ENCODE measurements around the gene RNASE1. TPM values are rescaled to one million over a fixed set of nuclear protein-coding genes. Genes with fewer than 3 reads are reported as not detected.

RNASE1 gene
- polyA plus RNA-seq, 1 donor (not counting 4 experiments of a cell fraction or from before 2014, with no cell fraction given), result 0.09 TPM

DNA sequence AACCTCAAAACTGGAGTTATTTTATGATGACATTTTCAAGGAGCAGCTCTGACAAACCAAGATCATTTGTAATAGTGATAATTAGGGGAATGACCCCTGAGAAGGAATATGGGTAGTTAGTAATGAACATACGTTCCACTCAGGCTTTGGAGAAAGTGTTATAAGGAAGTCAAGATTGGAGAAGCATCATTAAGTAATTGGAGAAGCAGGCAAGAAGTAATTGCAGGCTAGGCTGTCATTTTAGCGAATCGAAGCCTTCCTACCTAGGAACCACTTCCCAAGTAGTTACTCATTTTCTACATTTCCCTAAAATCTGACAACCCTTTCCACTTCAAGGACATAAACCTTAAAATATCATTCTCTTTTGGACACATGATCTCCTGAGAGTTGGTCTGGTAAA is 33.2 kb downstream of the RNASE1 start:
- no peak overlapping the region for H3K4me3 ChIP-seq (ENCODE audit: control insufficient read depth in 2 of 3, extremely low read depth in 1 of 3, insufficient read depth in 2 of 3, low read depth in 1 of 3, low read length in 3 of 3)
- H3K79me2 ChIP-seq (ENCODE audit: control insufficient read depth, insufficient read depth, low read length), result no peaks in the 10 kb centered on the region
- H3K4me1 ChIP-seq (ENCODE audit: control insufficient read depth, extremely low read depth, insufficient read depth, low read length), result no peaks in the 10 kb centered on the region
- no peak overlapping the region for H3K9ac ChIP-seq (ENCODE audit: control insufficient read depth, extremely low read depth, insufficient read depth, low read length)
- no peaks in the 10 kb centered on the region for H3K36me3 ChIP-seq (ENCODE audit: control insufficient read depth in 2 of 2, extremely low read depth in 1 of 2, insufficient read depth in 2 of 2, low read length in 2 of 2)
- H3K4me2 ChIP-seq (ENCODE audit: control insufficient read depth, extremely low read depth, insufficient read depth, low read depth, low read length), result no peak overlapping the region
- no peaks in the 10 kb centered on the region for H3K27me3 ChIP-seq (ENCODE audit: control insufficient read depth, extremely low read depth, insufficient read depth, low read length)
- dilution Hi-C loops (cut with MboI; ENCODE audit: extremely low pct_ligation_motif_present, low sequenced_read_pairs), result no loop called here
- TF ChIP-seq, protein P1, sequence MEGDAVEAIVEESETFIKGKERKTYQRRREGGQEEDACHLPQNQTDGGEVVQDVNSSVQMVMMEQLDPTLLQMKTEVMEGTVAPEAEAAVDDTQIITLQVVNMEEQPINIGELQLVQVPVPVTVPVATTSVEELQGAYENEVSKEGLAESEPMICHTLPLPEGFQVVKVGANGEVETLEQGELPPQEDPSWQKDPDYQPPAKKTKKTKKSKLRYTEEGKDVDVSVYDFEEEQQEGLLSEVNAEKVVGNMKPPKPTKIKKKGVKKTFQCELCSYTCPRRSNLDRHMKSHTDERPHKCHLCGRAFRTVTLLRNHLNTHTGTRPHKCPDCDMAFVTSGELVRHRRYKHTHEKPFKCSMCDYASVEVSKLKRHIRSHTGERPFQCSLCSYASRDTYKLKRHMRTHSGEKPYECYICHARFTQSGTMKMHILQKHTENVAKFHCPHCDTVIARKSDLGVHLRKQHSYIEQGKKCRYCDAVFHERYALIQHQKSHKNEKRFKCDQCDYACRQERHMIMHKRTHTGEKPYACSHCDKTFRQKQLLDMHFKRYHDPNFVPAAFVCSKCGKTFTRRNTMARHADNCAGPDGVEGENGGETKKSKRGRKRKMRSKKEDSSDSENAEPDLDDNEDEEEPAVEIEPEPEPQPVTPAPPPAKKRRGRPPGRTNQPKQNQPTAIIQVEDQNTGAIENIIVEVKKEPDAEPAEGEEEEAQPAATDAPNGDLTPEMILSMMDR (optimal IDR thresholded peaks at IDR 0.05 in 1 of 3, IDR thresholded peaks at IDR 0.05 in 1 of 3, conservative IDR thresholded peaks at IDR 0.05 in 1 of 3; ENCODE audit: extremely low read depth in 1 of 3, insufficient read depth in 2 of 3, low read length in 3 of 3), result no peak
- no peak for TF ChIP-seq EZH2 (IDR thresholded peaks at IDR 0.05; ENCODE audit: low read length)
- H3K9me3 ChIP-seq (ENCODE audit: control insufficient read depth, low read depth, low read length), result no peaks in the 10 kb centered on the region
- FAIRE-seq (no peak), DNase-seq (ENCODE audit: low read depth, low spot score) (no peak)
- no peak overlapping the region for H2AFZ ChIP-seq (ENCODE audit: control insufficient read depth, low read length)
- H4K20me1 ChIP-seq (ENCODE audit: control insufficient read depth, extremely low read depth, insufficient read depth, low read length), result no peaks in the 10 kb centered on the region
- no peak overlapping the region for H3K27ac ChIP-seq (ENCODE audit: control insufficient read depth, insufficient read depth, low read length)
- no peaks in the 10 kb centered on the region for H3K9me1 ChIP-seq (ENCODE audit: control insufficient read depth, extremely low read depth, insufficient read depth, low read length)

DNA sequence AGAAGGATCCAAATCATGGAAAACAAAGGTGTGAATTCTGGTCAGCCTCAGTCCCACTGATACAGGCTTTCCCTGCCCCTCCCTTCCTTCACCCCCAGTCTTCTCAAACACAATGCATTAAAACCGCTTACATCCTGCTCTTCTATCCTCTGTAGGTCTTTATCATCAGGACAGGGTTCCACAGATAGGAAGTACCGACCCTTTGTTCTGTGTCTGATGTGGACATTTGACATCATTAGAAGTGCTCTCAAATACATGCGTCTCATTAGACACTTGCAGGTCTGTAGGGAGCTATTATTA is 34.1 kb downstream of the RNASE1 start:
- no peak overlapping the region for H3K4me2 ChIP-seq (ENCODE audit: control insufficient read depth, extremely low read depth, insufficient read depth, low read depth, low read length)
- H3K9me3 ChIP-seq (ENCODE audit: control insufficient read depth, low read depth, low read length), result no peaks in the 10 kb centered on the region
- no peaks in the 10 kb centered on the region for H3K9me1 ChIP-seq (ENCODE audit: control insufficient read depth, extremely low read depth, insufficient read depth, low read length)
- no peaks in the 10 kb centered on the region for H3K79me2 ChIP-seq (ENCODE audit: control insufficient read depth, insufficient read depth, low read length)
- FAIRE-seq (no peak), DNase-seq (ENCODE audit: low read depth, low spot score) (no peak)
- H3K36me3 ChIP-seq (ENCODE audit: control insufficient read depth in 2 of 2, extremely low read depth in 1 of 2, insufficient read depth in 2 of 2, low read length in 2 of 2), result no peaks in the 10 kb centered on the region
- no peak overlapping the region for H2AFZ ChIP-seq (ENCODE audit: control insufficient read depth, low read length)
- H4K20me1 ChIP-seq (ENCODE audit: control insufficient read depth, extremely low read depth, insufficient read depth, low read length), result no peaks in the 10 kb centered on the region
- H3K9ac ChIP-seq (ENCODE audit: control insufficient read depth, extremely low read depth, insufficient read depth, low read length), result no peak overlapping the region
- no peaks in the 10 kb centered on the region for H3K4me1 ChIP-seq (ENCODE audit: control insufficient read depth, extremely low read depth, insufficient read depth, low read length)
- H3K4me3 ChIP-seq (ENCODE audit: control insufficient read depth in 2 of 3, extremely low read depth in 1 of 3, insufficient read depth in 2 of 3, low read depth in 1 of 3, low read length in 3 of 3), result no peak overlapping the region
- dilution Hi-C loops (cut with MboI; ENCODE audit: extremely low pct_ligation_motif_present, low sequenced_read_pairs), result no loop called here
- H3K27ac ChIP-seq (ENCODE audit: control insufficient read depth, insufficient read depth, low read length), result no peak overlapping the region
- TF ChIP-seq, protein P1 (optimal IDR thresholded peaks at IDR 0.05 in 1 of 3, IDR thresholded peaks at IDR 0.05 in 1 of 3, conservative IDR thresholded peaks at IDR 0.05 in 1 of 3; ENCODE audit: extremely low read depth in 1 of 3, insufficient read depth in 2 of 3, low read length in 3 of 3), result no peak
- no peak for TF ChIP-seq EZH2 (IDR thresholded peaks at IDR 0.05; ENCODE audit: low read length)
- no peaks in the 10 kb centered on the region for H3K27me3 ChIP-seq (ENCODE audit: control insufficient read depth, extremely low read depth, insufficient read depth, low read length)
